B cell (primary cell): ENCODE results near the gene CMYA5.

Experiments
- CTCF ChIP-seq: fragments of 200-600 bp; IDR thresholded peaks from one replicate; pipeline ENCODE4 v1.8.0; 2022; ENCODE audit warnings: antibody characterized with exemption, mild to moderate bottlenecking
- EZH2 ChIP-seq: IDR thresholded peaks from 2 replicates; pipeline ENCODE4 v1.6.1; 2012; ENCODE audit warnings: borderline replicate concordance, low read depth, mild to moderate bottlenecking, moderate library complexity, low read length; ENCODE audit not compliant: insufficient read depth, poor library complexity, severe bottlenecking

- TF ChIP-seq CTCF (no peak), EZH2 (no peak)
These were observed 70.2 kb downstream of the CMYA5 start for GRCh38 chr5:79759848-79760247.
